AG08396 (cell line): ENCODE data around the gene RBMS1.

ENCODE experiments used
- DNase-seq: peaks from one replicate; pipeline ENCODE4 v3.0.0; 2012; ENCODE audit warnings: low spot score, mixed read lengths

Gene RBMS1

DNA sequence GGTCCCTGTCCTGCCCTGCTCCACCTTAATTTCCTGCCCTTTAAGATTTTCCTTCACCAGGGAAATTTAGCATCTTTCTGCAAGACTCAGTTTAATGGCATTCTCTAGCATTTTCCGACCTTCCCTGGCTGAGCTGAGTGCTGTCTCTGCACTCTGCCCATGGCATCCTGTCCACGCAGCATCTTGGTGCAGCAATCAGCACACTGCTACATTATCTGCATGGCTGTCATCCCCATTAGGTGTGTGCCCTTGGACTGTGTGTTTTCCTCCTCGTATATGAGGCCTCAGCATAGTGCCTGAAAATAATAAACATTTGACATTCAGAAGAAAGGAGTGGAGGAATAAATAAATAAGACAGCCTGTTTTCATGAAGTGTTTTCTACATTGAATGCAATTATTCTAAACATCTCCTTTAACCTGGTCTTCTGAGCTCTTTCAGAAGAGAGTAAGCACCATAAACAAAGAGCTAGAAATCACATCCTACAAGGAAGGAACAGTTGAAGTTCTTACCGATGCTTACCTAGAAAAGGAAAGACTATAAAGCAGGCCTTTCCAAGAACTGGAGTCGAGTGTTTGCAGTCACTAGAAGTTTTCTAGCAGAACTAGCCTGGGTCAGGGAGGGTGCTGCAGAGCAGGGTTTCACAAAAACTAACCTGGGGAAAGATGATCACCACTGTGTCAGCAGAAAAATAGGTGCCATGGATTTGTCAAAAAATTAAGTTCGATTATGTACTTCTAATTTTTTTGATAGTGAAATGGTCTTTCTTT is 162.2 kb downstream of the RBMS1 start:
- no peak for DNase-seq

DNA sequence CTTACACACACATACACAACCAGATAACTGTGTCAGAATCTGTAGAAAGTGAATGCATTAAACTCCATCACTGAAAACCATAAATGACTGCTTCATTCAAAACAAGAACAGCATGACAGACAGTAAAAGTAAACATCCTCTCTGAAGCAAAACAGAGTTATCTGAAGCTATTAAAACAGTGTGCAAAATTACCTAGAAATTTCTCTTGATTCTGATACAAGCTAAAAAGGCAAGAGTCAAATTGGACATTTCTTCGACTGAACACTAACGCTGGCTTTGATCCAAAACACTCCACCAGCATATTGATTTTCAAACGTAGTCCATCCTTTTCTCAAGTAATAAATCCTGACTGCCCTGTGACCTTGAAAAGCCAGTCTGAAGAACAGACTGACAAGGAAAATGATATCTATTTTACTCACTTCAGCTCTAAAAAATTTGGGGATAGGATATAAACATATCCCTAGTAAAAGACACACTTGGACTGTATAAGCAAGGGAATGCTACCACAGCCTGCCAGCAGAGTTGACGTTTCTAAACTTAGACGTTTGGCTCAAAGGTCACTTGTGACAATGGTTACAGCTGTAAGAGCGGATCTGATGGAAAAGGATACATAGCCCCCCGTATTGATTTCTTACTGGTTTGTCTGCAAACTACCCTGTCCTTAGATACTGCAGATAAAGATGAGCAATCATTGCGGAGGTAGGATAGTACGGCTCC is 164.6 kb downstream of the RBMS1 start:
- no peak for DNase-seq

DNA sequence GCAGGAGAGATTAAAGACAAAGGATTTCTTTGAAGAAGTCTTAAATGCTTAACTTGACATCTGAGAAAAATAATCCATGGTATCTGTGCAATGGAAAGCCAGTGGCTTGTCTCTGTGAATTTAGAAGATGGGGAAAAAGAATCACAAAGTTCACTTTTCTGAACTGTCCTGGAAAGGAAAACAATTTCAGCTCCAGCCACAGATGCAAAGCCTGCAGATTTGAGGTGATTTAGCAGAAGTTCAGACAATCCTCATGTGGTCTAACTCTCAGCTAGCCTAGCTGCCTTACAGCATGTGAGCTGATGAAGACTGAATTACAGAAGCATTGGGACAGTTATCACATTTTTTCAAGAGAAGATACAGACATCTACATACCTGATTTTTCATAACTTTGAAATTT is 166.8 kb downstream of the RBMS1 start:
- DNase-seq: no peak

DNA sequence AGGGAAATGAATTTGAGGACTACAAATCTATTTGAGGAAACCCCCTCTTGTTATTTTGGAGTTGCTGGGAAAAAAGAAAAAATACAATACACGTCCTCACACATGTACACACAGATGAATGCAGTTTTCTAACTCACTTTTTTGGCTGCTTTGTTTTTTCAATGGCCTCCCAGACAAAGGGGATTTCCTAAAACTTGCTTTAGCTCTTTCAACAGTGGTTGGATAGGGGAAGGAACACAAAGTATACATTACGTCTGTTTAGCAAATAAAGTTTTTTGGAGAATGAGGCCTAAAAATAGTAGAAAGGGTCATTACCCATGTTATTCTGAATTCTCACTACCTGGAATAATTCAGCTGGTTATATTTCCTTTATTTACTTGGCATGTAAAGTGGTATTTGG is 168.2 kb downstream of the RBMS1 start:
- no peak for DNase-seq

DNA sequence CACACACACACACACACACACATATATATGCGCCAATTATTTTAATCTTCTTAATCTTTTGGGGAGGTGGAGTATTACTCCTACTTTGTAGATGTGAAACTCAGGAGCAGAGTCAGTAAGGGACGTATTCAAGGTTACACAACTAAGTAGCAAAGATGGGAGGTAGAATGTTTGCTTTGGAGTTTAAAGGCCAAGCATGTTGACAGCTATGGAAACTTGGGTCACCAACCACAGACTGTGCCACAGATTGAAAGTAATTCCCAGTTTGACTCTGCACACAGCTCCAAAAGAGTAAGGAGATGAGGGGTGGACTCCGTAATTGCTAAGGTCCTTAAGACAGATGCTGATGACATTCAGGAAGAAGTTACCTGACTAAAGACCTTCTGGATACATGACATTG is 168.7 kb downstream of the RBMS1 start:
- no peak for DNase-seq

DNA sequence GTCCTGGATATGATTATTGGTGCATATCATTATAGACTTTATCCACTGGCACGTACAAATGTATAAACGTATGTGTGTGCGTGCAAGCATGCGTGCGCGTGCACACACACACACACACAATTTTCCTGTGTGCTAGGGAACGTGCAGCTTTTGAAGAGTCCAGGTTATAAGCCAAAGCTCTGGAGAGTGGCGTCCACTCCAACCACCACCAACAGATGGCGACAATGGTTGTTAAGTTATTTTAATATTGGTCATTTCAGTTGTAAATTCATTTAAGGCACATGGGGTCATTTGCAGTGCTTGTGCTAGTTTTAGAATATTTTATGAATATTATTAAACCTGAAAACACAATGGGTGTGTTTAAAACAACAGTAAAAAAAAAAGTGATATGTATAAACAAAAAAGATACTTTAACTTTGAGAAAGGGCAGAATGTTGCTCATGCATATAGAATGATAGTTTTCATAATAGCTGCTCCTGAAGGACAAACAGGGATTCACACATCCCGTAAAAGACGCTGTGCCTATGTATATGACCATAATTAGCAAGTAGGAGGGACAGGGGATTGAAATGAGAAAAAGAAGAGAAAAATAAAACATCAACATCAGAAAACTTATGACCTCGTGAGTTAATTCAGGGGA is 169.3 kb downstream of the RBMS1 start:
- no peak for DNase-seq

DNA sequence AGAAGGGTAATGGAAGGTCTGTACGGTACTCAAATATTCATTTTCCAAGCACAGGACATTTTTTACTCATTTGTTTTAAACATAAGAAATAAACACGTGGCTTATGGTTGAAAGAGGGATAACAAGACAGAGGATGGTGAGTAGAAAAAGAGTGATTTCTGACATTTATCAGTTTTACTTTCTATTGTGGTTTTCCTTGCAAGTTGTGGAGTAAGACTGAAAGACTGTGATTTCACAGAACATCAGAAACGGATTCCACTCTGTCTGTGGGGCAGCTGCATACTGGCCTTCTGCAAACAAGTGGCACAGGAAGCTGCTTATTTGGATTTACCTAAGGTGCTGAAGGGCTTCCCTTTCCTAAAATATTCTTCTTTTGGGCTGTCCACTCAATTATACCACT is 171.3 kb downstream of the RBMS1 start:
- no peak for DNase-seq

DNA sequence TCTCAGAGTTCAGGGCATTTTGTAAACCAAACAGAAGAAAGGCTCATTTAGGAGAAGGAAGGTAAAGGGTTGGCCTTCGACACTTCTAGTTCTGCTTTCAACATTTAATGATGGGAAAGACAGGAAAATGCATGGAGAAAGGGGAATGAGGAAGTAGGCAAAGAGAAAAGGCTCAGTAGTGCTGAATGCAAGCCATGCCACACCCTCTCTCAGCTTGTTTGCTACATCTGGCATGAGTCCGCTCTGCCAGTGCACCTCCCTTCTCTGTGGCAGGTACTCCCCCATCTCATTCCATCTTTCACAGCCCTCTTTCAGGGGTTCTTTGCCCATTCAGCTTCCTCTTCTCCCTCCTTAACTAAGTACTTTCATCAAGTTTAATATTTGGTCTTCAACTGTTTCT is 172.6 kb downstream of the RBMS1 start:
- DNase-seq: no peak

DNA sequence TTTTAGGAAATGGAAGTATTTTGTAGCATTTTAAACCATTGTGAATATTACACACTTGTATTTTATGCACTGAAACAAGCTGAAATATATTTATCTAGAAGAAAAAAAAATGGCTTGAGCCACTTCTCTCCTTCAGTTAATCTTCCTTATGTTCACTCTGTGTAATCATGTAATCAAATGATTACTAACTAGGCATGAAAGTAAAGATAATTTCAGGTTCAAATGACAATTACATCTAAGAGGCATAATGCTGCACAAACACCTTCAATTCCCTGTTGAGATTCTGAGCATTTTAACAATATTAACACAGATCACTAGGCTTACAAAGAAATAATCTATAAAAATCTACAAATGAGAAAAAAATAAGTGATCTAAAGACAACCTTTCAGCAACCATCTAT is 173.9 kb downstream of the RBMS1 start:
- no peak for DNase-seq

DNA sequence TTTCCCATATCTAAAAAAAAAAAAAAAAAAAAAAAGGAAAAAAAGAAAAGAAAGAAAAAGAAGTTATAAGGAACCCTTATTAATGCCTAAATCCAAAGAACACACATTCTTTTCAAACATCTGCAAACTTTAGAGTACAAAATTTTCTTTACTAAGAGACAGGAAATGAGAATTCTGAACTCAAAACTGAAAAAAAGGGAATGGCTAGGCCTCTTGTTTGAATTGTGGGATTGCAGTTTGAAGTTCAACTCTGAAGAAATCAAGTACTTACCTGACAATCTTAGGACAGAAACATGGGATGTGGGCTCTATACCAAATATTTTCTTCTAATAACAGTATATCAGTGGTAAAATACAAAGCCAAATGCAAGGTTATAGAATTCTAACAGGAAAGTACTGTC is 175.4 kb downstream of the RBMS1 start:
- DNase-seq: no peak

DNA sequence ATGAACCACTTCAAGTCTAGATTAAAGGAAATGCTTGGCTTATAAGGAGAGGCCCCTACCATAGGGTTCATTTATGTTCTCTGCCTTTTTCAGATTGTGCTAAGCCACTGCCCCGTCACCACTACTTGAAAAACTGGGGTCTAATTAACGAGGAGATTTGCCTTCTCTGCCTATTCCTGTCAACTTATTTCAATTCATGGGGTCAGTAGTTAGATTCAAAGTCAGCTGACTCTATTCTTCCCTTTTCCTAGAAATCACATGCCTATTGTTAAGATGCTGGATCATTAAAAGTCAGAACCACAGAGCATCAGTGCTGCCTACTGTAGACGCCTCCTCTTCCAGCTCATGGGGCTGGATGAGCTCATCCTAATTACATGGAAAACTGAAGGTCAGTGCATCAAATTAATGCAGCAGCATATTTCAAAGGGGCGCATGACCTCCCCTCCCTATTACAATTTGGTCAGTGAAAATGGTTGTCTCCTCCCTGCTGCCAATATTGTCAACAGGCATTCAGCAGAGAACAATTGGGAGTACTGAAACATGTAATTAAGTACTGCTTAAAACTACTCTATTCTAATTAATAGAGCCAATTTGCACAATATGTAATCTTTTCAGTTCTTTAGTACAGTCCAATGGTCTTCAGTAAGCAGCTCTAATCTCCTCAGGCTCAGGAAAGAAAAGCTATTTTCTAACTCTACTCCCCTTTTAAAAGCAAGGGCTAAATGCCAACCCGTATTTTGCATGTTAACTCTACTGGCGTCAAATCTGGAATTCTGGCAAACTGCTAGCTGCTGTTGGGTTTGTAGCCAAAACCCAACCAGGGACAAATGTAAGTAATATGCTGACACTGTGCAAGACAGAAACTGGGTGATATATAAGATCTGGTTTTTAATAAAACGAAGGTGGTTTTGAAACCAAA is 176.2 kb downstream of the RBMS1 start:
- DNase-seq: no peak

DNA sequence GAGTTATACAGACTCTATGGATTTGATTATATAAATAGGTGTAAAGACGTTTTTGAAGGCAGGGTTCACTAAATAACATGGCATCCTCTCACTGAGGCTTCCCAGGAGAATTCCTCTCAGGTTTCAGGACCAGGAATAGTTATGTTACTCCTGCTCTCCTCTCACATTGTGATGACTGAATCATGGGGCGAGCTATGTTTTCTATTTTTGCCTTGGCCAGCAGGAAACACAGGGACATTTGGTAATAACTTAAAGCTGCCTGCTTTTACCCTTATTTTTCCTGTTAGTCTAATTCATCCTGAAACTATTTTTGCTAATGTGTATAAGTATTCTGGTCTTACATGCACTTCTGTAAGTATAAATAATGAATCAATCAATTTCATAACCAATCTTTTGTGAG is 178.3 kb downstream of the RBMS1 start:
- no peak for DNase-seq

DNA sequence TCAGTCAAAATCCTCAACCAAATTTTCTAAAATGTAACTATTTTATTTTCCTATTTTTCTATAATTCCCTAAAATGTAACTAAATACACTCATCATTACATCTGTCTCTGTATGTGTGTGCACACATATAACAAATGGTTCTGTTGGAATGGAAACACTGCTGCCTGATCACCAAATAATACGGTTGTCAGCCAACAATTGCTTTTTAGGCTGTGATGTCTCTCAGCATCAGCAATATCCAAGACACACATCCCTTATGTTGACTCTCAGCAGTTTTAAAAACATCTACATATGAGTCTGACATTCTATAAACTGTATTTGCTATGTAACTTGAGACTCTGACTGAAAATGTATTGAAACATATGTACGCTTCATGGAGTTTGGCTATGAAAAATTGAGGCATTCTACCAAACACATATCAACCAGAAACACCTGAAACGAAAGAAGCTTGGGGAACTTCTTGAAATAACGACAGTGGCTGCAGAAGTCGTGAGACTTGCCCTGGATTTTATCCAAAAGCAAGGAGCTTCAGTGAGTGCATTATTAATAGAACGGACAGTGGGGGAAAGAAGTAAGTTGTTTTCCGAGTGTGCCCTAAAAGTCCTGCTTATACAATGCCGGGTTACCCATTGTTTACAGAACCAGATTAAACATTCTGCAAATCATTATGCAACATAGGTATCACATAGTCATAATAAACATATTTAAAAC is 183.3 kb downstream of the RBMS1 start:
- no peak for DNase-seq

DNA sequence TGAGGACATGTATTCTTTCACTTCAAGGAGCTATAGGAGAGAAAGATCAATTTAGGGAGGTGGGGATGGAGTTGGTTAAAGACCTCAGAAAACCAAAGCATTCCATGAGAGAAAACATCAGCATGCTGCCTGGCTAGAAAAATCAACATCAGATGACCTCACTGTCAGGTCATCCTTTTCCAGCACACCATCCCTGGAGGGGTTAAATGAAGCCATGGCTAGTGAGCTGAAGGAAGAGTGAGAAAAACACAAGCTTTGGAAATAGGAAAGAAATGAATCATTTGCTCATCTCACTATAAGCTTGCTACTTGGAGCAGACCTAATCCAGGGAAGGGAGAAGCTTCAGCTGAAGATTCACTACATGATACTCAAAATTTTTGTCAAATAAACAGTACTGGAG is 184.0 kb downstream of the RBMS1 start:
- no peak for DNase-seq

DNA sequence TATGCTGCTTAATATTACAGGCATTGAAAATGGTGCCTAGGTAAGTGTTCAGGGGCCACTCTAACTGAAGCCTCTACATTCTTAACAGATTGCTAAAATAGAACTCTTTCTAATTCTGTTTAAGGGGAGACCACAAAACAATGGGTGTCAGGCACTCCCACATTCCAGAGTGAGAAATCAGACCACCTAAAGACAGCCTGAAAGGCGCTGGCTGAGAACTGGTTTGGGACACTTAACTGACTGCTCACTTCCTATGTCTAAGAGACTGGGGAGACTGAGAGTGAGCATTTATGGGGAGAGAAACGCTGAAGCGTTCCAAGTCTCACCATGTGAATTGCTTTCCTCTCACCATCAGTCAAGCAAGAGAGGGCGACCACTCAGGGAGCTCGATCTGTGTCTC is 184.7 kb downstream of the RBMS1 start:
- no peak for DNase-seq

DNA sequence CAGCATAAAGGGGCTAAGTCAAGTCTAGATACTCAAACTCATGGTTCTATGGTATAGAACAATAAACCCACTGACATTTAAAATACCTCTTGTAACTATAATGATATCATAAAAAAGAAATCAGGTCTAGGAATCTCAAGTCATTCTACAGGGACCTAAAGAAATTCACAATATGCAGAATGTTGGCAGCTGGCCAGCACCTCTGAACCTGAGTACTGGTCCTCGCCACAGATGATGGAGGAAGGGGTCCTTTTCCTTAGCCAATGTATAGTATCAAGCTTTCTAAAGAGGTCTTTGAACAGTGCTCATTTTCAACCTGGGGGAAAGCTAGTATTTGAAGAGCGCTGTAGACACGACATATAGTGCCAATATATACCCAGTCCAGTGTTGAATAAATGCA is 185.1 kb downstream of the RBMS1 start:
- no peak for DNase-seq

DNA sequence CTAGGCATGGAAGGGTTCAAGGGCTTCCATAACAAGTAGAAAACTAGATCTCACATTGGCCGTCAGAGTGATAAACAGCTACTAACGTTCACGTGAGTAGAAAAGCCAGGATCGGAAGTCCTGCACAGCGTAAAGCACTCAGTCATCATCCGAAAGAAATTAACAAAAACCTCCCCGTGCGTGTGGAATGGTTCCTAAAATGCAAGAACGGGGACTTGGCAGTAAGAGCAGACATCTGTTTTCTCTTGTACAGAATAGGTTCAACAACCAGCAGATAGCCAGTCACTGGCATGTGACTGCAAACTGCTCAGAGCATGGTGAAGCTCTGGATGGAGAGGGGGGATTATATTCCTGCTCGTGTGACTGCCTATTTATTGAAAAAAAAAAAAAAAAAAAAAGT is 186.6 kb downstream of the RBMS1 start:
- peak; percentile 47 for DNase-seq

DNA sequence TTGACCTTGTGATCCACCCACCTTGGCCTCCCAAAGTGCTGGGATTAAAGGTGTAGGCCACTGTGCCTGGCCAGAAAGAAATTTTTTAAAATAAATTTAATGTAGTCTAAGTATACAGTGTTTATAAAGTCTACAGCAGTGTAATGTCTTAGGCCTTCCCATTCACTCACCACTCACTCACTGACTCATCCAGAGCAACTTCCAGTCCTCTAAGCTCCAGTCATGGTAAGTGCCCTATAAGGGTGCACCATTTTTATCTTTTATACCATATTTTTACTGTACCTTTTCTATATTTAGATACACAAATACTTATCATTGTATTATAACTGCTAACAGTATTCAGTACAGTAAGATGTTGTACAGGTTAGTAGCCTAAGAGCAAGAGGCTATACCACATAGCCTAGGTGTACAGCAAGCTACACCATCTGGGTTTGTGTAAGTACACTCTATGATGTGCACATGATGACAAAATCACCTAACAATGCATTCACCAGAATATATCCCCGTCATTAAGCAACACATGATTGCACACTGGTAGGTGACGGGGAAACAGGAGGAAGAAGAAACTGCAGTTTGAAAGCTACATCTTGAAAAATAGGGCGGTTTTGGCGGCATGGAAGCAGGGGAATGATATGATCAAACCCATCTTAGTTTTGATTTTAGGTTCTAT is 188.4 kb downstream of the RBMS1 start:
- DNase-seq: no peak

DNA sequence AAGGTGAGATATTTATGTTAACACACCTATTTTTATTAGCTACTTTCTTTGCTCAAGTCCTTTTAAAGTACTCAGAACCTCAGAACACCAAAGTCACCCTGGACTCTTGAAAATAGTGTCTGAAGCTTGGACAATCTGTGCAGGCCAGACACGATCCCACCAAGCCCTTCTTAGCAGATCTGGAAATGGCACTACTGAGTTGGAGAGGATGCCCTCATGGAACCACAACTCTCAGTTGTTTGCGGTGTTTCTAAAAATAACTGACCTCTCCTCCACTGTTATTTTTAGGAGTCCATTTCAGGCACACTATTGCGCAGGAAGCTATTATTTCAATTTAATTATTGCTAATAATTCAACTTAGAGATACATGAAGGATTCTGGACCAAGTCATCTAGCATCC is 190.1 kb downstream of the RBMS1 start:
- no peak for DNase-seq

DNA sequence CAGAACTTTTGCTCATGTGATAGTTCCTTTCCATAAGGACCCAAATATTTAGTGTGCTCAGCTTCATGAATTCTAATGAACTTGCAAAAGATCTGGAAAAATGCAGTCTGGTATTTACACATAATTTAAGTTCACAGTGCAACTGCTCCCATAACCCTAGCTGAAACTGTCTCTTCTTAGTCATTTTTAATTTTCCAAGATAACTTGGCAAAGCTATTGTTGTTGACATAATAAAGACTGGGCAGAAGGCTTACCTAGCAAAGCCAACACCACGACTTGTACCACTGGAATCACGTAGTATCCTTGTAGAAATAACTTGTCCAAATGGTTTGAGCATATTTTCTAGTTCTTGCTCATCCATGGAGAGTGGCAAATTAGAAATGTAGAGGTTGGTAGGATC is 190.5 kb downstream of the RBMS1 start:
- DNase-seq: no peak

DNA sequence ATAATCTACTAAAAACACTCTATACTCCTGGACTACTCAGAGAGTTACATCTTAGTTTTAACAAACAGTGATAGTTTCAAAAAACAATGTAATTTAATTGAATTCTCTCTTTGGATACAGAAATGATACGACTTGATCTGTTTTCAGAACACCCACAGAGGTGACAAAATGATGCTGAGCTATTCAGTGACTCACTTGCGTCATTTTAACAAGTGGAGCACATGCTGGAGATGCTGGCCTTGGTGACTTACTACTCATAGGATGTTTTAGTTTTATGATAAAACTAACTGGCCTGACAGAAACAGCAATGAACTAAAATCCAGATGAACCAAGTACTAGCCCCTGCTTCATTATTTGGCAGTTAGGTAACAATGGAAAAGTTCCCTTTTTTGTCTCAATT is 192.2 kb downstream of the RBMS1 start:
- DNase-seq: no peak
